IPS-NIHi7 (cell line): ENCODE results near the gene UBE2J2.
"Not testable (repeated sequence)": the region's sequence is repeated elsewhere in the genome, so short reads cannot be mapped to it uniquely, and the experiment has no call there.

Experiments
- DNase-seq: peaks from one replicate; pipeline ENCODE4 v3.0.0; 2012; ENCODE audit warnings: mixed read lengths; ENCODE audit errors: extremely low spot score

The UBE2J2 gene

DNA sequence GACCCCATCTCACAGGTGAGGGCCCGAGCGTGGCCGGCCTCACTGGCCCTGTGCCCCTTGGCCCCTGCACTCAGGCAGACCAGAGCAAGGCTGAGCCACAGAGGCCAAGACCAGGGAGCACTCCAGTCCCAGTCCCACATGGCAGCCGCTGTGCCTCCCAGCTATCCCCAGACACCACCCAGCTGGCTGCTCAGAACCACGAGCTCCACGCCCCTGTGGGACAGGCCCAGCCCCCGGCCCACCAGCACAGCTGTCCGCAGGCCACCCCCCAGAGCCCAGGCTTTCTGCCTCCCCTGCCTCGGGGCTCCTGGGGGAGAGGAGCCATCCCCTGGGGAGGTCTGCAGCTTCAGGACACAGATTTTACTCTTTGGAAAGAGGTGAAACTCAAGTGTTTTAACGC is 18.0 kb downstream of the UBE2J2 start:
- DNase-seq, result no peak

DNA sequence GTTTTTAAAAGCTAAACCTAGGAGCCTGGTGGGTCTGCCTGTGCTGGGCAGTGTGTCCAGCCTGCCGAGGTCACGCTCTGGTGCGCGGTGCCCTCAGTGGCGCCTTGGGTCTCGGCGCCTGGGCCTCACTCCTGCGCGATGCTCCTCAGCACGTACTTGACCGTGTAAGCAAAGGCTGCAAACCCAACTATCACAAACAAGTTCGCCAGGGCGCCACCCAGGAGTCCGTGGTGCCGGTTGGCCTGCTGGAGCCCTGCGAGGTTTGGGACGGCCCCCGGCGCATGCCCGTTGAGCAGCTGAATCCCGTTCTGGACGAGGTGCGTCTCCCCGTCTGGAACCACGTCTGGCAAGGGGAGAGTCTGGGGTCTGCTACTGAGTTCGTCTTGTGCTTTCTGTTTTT is 18.6 kb downstream of the UBE2J2 start:
- no peak for DNase-seq

DNA sequence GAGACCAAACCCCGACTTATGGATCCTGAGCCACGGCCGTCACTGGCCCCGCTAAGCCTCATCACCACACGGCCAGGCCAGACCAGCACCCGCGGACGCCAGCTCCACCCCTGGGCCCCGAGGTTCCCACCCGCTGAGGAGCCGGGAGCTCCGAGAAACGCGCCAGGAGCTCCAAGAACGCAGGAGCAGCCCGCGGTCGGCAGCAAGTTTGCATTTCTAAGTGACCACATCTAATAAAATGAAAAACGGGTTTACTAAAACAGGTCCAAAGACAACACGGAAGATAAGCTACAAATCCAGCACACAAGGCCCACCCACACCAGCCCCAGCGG is 19.0 kb downstream of the UBE2J2 start:
- DNase-seq, result no peak

DNA sequence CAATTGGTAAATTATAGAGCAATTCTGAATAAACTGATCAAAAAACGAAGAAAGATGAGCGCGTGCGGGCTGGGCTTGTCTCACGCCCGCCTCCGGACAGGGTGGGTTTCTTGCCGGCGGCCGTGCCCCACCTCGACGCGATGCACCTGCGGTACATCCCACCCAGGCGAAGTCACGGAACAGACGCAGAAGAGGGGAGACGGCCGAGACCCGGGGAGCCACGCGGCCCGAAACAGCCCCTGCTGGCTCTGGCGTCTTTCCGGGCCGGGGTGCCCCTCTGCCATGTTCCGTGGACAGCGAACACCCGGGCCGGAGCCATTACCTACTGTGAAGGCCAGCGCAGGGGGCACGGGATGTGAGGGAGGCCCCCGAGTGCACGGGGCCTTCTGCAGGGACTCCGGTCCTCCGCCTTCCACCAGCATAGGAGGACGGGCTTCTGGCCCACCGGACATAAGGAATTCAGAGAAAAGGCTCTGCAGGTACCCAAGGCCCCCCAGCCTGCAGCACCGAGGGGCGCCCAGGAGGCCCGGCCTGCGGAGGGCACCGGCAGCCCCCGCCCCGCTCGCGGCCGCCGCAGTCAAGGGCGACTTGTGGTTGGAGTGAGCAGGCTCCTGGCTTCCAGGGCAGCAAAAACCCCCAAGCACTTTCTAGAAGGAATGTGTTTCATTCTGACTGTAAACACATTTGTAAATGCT is 19.5 kb downstream of the UBE2J2 start:
- DNase-seq, result no peak

DNA sequence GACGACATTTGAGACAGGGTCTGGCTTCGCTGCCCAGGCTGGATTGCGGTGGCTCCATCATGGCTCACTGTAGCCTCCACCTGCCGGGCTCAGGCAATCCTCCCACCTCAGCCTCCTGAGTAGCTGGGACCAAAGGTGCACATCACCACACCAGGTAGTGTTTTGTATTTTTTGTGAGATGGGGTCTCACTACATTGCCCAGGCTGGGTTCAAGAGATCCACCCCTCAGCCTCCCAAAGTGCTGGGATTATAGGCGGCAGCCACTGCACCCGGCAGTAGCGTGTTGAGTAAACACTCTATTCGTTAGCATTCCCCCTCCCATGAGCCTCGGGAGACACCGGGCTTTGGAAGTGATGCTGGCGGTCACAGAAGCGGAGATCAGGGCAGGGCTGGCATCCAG is 20.3 kb downstream of the UBE2J2 start:
- DNase-seq, result no peak

DNA sequence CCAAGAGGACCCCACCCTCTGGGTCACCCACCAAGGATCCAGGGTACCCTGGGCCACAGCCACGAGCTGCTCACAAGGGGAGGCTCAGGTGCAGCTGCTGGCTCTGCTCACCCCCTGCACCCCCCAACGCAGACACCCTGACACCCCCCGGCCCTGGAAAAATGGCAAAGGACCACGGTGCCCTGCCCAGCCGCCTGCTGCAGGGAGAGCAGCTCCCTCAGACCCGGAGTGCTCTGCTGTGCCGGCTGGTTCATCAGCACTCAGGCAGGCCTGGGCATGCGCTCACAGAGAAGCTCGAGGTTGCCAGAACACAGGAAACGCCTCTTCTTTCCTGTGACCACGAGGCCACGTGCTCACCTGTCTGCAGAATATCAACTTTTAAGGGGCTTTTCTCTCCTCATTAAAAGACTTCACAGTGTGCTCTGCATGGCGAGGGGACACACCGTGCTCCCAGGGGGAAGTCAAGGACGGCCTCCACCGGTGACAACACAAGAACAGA is 22.8 kb downstream of the UBE2J2 start:
- no peak for DNase-seq

DNA sequence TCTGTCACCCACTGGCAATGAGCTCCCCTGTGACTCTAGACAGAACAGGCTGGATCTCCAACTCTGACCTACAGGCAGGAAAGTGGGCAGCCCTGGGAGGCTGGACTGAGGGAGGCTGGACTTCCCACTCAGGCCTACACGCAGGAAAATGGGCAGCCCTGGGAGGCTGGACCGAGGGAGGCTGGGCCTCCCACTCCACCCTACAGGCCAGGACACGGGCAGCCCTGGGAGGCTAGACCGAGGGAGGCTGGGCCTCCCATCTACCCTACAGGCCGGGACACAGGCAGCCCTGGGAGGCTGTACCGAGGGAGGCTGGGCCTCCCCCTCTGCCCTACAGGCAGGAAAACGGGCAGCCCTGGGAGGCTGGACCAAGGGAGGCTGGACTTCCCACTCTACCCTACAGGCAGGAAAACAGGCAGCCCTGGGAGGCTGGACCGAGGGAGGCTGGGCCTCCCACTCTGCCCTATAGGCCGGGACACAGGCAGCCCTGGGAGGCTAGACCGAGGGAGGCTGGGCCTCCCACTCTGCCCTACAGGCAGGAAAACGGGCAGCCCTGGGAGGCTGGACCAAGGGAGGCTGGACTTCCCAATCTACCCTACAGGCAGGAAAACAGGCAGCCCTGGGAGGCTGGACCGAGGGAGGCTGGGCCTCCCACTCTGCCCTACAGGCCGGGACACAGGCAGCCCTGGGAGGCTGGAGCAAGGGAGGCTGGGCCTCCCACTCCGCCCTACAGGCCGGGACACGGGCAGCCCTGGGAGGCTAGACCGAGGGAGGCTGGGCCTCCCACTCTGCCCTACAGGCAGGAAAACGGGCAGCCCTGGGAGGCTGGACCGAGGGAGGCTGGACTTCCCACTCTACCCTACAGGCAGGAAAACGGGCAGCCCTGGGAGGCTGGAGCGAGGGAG is 25.4 kb downstream of the UBE2J2 start:
- DNase-seq, result not testable (repeated sequence)

DNA sequence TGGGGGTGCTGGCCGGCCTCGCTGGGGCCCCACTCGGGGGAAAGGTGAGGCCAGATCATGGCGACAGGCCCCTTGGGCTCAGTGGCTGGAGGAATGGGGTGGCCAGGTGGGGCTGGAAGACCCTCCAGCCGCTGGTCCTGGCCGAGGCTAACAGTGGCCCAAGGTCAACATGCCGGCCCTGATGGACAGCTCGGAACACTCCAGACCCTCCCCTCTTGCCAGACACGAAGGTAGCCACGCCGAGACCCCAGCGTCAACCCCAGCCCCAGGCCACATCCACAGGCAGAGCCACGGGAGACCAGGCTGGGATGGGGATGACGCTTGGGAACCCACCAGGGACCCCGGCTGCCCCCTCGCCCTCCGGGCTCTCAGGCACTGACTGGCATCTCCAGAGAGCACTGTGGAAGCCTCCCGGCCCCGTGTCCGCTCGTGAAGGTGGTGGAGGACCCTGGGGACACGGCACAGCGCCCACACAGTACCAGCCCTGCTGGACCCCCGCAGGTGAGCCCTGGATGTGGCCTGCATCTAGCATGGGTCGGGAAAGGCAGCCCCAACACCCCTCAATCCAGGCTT is 26.2 kb downstream of the UBE2J2 start:
- DNase-seq, result no peak

DNA sequence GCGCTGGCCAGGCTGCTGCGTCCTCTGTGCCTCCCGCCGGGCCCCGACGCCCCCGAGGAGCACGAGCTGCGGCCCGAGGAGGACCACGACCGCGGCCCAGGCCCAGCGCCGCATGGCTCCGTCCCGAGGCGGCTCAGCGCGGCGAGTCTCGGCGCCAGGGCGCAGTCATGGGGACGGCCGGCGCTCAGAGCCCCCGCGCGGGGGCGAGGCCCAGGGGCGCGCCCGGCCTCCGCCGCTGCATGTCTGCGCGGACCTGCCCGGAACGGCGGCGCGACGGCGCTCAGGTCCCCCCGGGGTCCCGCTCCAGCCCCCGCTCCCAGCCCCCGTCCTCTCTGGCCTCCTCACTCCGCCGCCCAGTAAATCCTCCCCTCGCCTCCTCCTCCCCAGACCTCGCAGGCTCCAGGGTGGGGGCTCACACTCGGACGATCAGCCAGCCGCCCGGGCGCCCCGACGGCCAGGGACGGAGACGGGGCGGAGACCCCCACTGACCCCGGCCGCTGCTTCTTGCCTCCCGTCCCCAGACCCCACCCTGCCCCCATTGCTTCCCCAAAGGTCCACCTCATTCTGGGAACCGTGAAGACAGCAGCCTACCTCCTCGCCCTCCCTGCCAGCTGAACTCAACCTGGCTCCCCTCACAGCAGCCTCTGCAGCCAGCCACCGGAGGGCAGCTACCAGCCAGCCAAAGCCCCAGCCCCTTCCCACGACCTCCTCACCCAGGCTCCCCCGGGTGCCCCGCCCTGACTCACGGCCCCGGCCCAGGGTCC is 26.9 kb downstream of the UBE2J2 start, which contains the start of gene C1QTNF12:
Gene C1QTNF12, minus strand, starts transcription at position 146 of the 764 bp plus-strand sequence. Its CDS starts 32 bp downstream, at position 114.
- DNase-seq, result peak; percentile 71

DNA sequence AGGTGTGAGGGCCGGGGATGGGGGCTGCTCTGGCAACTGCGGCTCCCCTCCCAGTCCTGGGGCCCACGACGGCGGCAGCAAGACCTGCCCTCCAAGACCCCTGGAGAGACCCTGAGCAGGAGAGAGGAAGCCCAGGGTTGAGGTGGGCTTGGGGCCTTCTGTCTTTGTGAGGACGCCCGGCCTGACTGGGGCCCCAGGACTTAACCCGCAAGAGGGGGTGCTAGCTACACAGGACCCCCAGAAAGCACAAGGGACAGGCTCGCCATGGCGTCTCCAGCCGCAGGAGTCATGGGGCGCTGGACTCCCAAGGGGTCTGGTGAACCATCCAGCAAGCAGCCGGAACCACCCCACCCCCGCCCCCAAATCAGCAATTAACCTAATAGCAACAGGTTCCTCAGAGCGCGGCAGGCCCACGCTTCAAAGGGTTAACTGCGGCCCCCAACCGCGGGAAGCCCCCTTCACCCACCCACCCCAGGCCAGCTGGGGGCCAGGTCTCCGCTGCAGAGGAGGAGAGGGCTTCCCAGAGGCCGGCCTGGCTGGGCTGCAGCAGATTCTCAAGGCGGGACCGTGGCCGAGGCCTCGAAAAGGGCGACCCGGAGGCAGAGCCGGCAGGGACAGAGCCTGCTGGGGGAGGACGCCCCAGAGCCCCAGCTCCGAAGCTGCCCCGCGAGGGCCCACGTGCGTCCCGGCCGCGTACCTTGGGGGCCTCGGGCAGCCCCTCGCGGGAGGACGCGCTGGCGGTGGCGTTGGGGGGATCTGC is 27.7 kb downstream of the UBE2J2 start:
- DNase-seq, result no peak

DNA sequence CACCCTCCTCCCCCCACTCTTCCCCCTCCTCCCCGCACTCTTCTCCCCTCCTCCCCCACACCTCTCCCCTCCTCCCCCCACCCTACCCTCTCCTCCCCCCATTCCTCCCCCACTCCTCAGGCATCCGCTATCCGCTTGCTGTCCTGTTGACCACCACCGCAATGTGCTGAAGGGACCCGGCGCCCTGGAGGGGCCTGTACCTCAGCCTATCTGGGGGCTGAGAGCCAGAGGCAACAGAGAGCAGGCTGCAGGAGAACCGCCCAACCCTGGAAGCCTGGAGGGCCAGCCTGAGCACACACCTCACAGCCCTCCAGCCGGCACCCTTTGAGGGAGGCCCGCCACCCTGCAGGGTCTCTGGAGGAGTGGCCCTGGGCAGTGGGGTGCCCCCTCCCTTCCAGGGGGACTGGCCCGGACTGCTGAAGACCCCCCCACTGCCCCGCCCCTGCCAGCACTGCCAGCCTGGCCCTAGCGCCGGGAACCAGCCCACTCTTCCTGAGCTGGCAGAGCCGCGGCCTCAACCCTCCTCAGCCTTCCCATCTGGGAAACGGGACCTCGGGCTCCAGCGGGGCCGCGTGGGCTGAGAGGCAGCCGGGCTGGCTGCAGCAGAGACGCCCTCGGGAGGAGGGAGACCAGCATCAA is 28.4 kb downstream of the UBE2J2 start:
- no peak for DNase-seq

DNA sequence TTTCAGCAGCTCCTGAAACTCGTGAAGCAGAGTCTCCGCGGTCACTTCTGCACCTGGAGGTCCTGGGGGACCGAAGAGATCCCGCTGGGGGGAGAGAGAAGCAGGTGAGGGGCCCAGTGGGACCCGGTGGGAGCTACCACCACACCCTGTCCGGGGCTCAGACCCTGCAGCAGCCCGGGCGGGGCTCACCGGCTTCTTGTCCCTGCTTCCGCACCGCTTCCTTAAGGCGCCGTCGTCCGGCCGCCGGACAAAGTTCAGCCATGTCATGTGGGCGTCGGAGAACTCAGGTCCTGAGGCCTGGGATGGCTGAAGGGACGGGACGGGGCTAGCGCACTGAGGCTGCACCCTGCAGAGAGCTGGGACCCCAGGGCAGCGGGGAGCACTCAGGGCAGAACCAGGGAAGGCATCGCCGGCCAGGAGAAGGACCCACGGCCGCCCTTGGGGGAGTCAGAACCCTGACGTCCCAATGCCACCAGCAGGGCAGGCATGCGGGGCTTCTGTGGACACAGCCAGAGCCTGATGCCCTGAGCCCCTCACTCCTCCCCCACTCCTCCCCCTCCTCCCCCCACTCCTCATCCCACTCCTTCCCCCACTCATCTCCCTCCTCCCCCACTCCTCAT is 29.4 kb downstream of the UBE2J2 start:
- no peak for DNase-seq

DNA sequence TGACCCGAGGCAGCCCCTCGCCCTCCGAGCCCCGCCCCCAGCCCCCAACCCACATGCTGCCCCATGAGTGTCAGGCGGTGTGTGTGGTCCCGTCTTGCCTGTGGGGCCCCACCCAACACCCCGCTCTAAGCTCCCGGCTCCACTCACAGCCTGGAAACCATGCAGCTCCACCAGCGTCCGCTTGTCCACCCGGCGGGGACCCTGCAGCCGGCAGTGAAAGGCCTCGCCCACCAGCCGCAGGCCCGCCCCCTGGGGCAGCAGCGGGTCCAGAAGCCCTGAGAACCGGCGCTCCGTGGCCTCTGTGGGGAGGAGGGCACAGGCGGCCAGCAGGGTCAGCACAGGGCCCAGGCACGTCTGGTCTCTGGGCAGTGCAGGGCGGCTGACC is 29.9 kb downstream of the UBE2J2 start:
- DNase-seq, result no peak

DNA sequence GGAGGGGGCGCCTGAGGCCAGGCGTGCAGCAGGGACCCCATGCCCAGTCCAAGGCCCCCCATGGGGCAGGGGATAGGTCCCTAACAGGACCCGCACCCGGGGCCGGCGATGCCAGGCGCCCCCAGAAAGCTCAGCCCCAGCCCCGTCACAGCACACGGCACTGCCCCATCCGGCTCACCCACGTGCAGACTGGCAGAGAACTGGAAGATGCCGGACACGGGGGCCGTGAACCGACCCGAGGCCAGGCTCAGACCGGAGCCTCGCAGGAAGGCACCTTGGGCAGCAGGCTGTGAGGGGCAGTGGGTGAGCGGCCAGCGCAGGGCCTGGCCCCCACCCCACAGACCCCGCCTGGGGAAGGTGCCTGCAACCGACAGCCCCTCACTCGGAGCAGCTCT is 30.4 kb downstream of the UBE2J2 start:
- no peak for DNase-seq

DNA sequence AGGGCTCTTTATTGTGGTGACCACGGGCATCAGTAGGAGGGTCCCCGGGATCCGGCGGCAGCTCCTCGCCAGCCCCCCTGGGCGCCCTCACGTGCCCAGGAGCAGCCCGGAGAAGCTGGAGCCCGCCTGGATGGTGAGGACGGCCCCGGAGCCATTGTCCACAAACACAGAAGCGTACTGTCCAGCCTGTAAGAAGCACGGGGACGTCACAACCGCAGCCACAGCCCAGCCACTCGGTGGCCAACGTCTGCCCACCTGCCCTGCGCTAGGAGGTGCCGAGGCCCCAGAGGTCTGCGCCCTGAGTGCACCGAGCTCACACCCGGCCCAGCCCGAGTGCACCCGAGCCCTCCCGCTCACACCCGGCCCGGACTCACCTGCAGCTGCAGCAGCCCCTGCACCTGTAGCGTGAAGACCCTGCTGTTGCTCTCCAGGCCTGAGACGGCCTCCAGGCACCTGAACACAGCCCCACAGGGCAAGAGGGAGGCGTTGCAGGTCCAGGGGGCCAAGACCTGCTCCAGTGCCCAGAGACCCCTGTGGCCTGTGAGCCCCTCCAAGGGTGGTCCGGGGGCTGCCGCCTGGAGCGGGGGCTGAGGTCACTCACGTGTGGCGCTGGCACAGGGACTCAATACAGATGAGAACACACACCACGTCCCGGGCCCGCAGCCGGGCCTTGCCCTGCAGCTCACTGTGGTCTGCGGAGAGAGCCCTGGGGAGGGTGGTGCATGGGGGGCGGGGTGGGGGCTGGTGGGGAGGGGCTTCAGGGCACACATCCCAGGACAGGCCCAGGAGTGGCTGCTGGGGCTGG is 31.0 kb downstream of the UBE2J2 start:
- no peak for DNase-seq

DNA sequence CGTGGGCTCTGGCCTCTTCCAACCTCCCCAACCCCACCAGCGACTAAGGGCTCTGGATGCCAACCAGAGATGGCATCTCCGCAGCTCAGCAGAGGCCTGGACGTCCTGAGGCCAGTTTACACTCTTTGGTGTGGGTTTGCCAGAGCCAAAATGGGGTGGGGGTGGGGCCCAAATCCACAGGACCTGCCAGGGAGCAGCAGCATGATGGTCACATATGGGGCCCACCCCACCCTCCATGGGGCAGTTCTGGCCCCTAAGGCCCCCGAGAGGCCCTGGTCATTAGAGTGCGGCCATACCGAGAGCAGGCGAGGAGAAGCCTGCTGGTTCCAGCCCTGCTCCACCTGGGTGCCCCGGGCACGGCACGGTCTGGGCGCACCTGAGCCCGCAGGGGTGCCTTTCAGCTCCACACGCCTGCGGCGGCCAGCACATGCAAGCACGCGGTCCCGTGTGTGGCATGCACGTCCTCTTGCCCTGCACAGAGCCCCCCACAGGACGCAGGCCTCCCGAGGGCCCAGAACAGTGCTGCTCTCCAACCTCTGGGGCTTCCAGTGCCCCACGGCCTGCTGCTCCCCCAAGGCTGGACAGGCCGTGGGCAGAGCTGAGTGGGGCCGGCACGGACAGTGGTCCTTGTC is 31.9 kb downstream of the UBE2J2 start:
- no peak for DNase-seq

DNA sequence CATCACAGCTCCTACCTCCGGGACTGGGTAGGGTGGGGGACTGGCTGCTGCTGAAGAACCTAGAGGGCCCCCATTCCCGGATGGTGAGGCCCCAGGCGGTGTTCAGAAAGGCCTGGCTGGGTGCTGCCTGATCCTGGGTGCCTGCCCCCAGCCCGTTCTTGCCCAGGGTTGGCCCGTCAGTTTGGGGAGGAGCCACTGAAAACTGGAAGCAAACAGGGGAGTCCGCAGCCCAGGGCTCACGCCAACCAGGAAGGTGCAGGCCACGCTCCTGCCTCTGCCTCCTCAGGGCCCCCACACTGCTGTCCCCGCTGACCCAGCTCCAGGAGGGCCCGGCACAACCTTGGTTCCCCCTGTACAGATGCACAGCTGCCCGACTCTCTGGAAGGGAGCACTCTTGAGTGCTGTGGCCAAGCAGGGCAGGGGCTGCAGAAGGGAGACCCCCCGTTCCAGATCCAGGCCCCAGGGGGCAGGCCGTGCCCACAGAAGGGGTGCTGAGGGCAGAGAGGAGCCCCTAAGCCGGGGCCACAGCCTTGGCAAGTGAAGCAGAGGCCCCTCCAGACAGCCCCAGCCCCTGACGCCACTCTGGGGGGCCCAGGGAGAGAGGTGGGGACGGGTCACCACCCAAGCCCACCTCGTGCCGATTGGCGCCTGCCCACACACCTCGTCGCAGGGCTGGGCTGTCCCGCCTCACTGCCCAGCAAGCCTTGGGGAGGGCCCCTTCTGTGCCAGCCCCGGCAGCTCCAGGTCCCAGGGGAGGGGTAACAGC is 32.6 kb downstream of the UBE2J2 start:
- no peak for DNase-seq

DNA sequence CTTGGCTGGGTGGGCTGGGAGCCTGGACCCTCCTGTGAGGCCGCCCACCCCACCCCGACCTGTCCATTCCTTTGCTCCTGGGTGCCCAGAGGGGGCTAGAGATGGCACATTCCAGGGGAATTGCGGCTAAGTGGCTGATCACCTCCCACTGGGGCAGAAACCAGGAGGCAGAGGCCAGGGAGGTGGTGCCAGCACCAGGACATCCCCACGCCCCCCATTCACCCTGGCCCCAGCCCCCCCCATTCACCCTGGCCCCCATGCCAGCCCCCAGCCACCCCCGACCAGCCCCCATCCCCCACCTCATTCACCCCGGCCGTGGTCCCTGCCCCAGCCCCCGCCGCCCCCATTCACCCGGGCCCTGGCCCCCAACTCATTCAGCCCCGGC is 33.3 kb downstream of the UBE2J2 start:
- no peak for DNase-seq
